ENCODE measurements around the gene SIDT1.

- no peak for TF ChIP-seq CTCF (IDR thresholded peaks at IDR 0.05)
- no peak for TF ChIP-seq POLR2A (IDR thresholded peaks at IDR 0.05)
Observed at GRCh38 chr3:113634782-113635474, 102.6 kb downstream of the SIDT1 start.
